Measurements from ENCODE around the gene TEX9. TPM values are rescaled to one million over a fixed set of nuclear protein-coding genes. Genes with fewer than 3 reads are reported as not detected.
A peak's percentile ranks its signal among the peaks of the same experiment; 100 is the strongest.
"Not testable (repeated sequence)": the region's sequence is repeated elsewhere in the genome, so short reads cannot be mapped to it uniquely, and the experiment has no call there.

The TEX9 gene
- 6.4 and 10.8 TPM in 2 replicates for total RNA-seq (2014; rRNA removed; shearing (Covaris generic))

DNA sequence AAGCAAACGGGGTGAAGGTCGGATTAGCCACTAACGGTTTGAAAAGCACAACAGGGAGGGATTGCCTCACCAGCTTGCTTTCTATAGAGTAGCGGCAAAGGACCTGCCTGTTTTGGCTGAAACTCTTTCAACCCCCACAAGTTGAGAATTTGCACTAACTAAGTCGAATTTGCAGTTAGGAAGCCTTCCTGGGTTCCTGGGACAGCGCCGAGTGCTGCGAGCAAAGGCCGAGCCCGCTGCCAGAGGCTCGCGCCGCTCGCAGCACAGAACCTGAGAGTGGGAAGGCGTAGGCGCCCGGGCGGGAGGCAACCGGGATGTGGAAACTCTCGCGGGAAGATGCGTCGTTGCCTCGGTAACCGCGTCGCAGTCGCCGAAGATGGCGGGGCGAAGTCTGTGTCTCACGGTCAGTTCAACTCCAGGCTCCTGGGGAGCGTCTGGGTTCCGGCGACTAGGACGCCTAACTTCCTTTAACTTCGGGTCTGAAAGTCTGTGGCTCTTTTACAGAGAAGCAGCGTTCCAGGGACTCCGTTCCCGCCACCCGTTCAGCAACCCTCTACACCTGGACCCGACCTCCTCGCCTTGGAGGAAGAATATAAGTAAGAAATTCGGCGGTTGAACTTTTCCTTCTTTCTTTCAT lies at the start of gene TEX9:
Gene TEX9, plus strand, starts transcription at position 352 of the 637 bp plus-strand sequence. Its CDS starts 25 bp downstream, at position 377.
- peak; percentile 70 for DNase-seq (ENCODE audit: low spot score)
- in situ Hi-C loops (cut with HindIII; ENCODE audit: low sequenced_read_pairs): no loop called here

DNA sequence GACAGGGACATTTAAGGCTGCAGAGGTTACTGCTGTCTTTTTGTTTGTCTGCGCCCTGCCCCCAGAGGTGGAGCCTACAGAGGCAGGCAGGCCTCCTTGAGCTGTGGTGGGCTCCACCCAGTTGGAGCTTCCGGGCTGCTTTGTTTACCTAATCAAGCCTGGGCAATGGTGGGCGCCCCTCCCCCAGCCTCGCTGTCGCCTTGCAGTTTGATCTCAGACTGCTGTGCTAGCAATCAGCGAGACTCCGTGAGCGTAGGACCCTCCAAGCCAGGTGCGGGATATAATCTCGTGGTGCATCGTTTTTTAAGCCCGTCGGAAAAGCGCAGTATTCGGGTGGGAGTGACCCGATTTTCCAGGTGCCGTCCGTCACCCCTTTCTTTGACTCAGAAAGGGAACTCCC lies 48.7 kb upstream of the TEX9 start:
- in situ Hi-C loops (cut with HindIII; ENCODE audit: low sequenced_read_pairs); DNase-seq (ENCODE audit: low spot score): not testable (repeated sequence)

DNA sequence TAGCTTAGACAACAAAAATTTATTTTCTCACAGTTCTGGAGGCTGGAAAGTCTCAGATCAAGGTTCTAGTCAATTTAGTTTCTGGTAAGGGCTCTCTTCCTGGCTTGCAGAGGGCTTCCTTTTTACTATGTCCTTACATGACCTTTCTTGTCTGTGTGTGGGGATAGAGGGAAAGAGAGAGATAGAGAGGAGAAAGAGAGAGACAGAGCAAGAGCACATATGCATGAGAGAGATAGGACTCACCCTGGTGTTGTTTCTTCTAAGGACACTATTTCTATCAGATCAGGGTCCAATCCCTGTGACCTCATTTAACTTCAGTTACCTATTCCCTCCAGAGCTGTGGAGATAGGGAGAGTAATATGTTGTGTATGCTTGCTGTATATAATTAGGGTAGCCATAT lies 44.9 kb upstream of the TEX9 start:
- in situ Hi-C loops (cut with HindIII; ENCODE audit: low sequenced_read_pairs): no loop called here
- no peak for DNase-seq (ENCODE audit: low spot score)

DNA sequence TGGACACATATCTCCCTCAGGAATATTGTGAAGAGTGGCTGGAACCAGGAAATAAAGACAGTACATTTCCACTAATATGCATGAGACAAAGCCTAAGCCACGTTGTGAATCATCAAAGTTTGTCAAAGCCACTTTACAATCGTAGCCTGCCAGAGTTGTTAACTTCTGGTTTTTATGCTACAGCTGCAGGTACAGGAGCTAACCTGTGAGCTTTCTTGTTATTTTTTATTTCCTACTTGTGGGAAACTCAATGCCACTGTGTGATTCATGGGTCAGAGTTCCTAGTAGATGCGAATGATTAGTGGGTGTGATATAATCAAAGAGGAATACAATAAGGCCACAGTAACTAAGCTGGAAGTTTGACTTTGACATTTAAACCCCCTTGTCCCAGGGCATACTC lies 44.4 kb upstream of the TEX9 start:
- DNase-seq (ENCODE audit: low spot score): no peak
- in situ Hi-C loops (cut with HindIII; ENCODE audit: low sequenced_read_pairs): no loop called here

DNA sequence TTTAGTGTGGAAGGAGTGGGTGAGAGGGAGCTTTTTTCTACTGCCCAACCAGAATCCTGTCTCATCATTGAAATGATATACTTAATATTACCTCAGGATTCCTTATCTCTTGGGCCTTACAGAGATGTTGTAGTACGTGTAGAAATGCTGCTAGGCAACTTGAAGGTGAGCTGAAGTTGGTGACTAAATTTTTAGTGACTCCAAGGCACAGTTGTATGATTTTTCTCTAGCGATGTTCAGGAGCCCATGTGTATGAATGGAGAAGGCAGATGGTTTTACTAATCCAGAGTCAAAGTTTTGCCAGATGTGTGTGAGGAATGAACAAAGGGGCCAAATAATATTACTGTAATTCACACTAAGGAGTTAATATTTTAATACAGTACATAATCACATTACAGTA lies 42.8 kb upstream of the TEX9 start:
- no peak for DNase-seq (ENCODE audit: low spot score)
- in situ Hi-C loops (cut with HindIII; ENCODE audit: low sequenced_read_pairs): no loop called here

DNA sequence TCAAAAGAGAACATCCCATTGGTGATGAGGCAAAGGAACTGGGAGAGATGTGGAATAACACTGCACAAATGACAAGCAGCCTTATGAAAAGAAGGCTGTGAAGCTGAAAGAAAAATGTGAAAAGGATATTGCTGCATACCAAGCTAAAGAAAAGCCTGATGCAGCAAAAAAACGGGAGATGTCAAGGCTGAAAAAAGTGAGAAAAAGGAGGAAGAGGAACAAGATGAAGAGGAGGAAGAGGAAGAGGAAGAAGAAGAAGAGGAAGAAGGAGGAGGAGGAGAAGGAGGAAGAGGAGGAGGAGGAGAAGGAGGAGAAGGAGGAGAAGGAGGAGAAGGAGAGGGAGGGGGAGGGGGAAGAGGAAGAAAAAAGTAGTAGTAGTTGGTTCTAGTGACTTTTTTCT lies 41.8 kb upstream of the TEX9 start:
- in situ Hi-C loops (cut with HindIII; ENCODE audit: low sequenced_read_pairs): no loop called here
- DNase-seq (ENCODE audit: low spot score): no peak

DNA sequence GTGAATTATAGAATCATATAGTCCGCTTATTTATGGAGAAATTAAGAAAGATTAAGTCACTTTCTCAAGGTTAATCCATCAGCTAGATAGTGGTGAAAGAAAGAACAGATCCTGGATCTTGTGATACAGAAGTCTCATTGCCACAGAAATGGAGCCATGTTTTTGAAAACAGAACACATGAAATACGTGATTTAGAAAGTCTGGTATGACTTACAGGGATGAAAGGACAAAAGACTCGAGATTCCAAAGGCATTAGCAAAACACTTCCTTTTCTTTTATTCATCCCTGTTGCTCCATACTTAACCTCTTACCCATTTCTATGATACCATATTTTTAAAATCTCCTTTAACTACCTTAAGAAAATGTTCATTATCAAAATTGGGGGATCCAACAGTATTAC lies 40.0 kb upstream of the TEX9 start:
- DNase-seq (ENCODE audit: low spot score): no peak
- in situ Hi-C loops (cut with HindIII; ENCODE audit: low sequenced_read_pairs): no loop called here

DNA sequence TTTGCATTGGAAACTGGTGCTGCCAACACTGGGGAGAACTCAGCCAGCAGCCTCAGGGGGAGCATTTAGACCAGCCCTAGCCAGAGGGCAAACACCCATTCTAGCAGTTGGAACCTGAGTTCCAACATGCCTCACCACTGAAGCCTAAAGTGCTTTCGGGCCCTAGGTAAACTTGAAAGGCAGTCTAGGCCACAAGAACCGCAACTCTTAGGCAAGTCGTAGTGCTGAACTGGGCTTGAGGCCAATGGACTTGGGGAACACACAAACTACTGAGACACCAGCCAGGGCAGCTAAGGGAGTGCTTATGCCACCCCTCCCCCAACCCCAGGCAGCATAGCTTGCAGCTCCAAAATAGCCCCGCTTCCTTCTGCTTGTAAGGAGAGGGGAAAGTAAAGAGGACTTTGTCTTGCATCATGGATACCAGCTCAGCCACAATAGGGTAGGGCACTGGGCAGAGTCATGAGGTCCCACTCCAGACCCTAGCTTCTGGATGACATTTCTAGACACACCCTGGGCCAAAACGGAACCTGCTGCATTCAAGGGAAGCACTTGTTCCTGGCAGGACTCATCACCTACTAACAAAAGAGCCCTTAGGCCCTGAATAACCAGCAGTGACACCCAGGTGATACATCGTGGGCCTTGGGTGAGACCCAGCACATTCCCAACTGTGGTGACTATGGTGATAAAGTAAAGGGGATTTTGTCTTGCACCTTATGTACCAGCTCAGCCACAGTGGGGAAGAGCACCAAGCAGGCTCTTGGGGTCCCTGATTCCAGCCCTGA lies 37.3 kb upstream of the TEX9 start:
- DNase-seq (ENCODE audit: low spot score): no peak
- in situ Hi-C loops (cut with HindIII; ENCODE audit: low sequenced_read_pairs): no loop called here

DNA sequence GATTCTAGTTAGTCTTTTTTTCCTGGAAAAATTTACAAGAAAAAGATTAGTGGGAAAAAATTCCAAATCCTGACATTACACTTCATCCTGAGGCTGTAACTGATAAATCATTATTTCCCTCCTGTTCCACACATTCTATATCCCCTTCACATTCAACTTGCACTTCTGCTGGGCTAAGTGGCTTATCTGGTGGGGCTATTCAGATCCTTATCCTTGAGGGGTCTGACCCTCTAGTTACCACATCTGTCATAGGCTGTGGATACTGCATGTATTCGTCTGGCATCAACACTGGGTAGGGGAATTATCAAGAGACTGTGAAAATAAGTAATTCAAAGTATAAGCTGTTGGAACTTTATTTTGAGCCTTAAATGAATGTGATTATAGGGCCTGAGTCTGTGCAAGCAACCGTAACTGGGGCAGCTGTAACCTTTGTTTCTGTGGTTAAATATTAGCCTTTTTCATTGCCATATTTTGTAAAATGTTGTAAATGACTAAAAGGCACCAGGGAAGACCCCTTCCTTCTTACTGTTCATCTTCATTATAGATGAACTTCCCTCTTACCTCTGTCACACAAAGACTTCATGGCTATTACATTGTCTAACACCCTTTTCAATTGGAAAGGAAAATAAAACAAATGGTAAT lies 28.0 kb upstream of the TEX9 start:
- no peak for DNase-seq (ENCODE audit: low spot score)
- in situ Hi-C loops (cut with HindIII; ENCODE audit: low sequenced_read_pairs): no loop called here

DNA sequence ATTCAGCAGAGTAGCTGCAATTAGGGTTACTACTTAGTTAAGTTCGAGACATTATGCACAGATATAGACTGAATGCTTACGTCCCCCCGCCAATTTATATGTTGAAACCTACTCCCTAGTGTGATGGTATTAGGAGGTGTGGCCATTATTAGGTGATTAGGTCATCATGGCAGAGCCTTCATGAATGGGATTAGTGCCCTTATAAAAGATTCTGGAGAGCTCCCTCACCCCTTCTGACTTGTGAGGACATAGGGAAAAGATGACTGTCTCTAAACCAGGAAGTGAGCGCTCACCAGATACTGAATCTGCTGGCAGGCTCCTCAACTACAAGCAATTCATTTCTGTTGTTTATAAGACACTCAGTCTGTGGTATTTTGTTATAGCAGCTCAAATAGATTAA lies 25.6 kb upstream of the TEX9 start:
- DNase-seq (ENCODE audit: low spot score): no peak
- in situ Hi-C loops (cut with HindIII; ENCODE audit: low sequenced_read_pairs): no loop called here

DNA sequence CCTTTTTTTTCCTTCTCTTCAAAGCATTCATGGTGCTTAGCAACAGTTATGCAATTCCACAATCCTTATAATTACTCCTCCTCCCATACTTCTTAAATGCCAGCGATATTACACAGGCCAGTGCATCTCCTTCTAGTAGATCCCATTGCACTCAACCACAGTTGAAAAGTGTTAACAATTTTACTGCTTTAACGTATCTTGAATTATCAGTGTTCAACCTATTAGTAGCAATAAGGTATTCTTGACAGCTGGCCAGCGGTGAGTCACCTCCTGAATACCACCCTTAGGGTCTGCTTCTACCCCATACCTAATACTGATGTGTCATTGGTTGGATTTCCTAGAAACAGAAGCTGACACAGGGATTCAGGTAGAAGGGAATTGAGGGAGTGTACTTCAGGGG lies 24.0 kb upstream of the TEX9 start:
- in situ Hi-C loops (cut with HindIII; ENCODE audit: low sequenced_read_pairs): no loop called here
- no peak for DNase-seq (ENCODE audit: low spot score)

DNA sequence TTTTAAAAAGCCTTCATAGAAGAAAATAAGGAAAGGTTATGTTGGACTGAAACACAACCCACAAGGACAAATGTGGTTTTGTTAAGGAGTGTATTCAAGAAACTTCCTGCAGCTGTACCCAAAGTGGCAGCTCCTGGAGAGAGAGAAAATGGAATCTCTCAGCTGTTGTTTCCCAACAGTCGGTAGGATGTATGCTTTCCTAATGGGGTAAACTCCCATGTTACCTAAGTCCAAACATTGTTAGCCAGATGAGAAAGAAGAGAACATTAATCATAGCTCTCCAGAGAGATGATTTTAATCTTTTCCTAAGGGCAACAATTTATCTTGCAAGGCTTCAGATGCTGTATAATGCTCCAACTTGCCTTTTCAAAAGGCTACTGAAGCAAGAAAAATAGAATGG lies 22.6 kb upstream of the TEX9 start:
- in situ Hi-C loops (cut with HindIII; ENCODE audit: low sequenced_read_pairs): no loop called here

DNA sequence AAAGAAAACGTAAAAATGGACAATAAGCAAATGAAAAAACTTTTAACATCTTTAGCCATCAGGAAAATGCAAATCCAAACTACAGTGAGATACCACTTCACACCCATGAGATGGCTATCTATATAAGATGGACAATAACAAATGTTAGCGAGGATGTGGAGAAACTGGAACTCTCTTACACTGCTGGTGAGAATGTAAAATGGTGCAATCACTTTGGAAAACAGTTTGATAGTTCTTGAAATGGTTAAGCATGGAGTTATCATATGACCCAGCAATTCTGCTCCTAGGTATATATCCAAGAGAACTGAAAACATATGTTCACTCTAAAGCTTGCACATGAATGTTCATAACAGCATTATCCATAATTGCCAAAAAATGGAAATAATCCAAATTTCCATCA lies 21.3 kb upstream of the TEX9 start:
- in situ Hi-C loops (cut with HindIII; ENCODE audit: low sequenced_read_pairs): no loop called here
- DNase-seq (ENCODE audit: low spot score): no peak

More for the DNA sequence above, 22.6 kb upstream of the TEX9 start:
- no peak for DNase-seq (ENCODE audit: low spot score)

DNA sequence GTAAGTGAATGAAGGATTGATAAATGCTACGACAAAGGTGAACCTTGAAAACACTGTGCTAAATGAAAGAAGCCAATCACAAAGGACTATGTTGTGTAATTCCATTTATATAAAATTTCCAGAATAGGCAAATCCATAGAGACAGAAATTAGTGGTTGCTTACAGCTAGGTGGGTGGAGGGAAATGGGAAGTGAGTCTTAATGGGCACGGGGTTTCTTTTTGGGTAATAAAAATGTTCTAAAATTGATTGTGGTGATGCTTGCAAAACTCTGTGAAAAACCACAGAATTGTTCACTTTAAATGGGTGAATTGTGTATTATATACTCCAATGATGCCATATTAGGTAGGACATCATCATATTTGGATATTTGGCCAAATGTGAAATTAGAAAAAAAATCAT lies 20.9 kb upstream of the TEX9 start:
- in situ Hi-C loops (cut with HindIII; ENCODE audit: low sequenced_read_pairs): no loop called here

DNA sequence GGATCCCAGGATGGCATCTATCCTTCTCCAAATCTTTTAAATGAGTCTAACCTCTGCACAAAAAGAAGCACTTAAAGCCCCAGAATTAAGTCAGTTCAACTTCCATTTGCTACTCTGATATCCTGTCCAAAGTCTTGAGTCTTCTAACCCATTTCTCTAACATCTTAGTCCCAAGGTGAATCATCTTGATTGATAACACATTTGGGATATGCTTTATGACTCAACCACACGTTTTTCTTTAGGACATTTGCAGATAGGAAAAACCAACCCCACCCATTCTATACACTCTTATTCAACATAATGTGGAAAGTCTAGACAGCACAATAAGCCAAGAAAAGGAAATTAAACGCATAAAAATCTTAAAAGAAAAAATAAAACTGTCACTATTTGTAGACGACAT lies 18.8 kb upstream of the TEX9 start:
- no peak for DNase-seq (ENCODE audit: low spot score)
- in situ Hi-C loops (cut with HindIII; ENCODE audit: low sequenced_read_pairs): no loop called here

More for the DNA sequence above, 20.9 kb upstream of the TEX9 start:
- DNase-seq (ENCODE audit: low spot score): no peak

DNA sequence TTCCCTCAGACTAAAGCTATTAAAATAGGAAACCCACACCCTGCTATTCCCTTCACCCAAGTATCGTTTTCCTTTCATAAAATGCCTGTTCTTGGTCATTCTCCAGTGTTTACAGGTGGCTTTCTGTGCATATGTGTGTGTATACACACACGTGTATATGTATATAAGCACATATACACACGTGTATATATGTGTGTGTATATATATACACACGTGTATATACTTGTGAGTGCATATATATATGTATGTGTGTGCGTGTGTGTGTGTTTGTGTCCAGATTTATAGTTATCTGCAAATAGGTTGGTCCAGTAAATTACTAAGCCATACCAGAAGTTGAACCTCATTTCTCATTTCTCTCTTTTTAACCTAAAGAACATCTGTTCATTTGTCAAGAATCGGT lies 15.7 kb upstream of the TEX9 start:
- in situ Hi-C loops (cut with HindIII; ENCODE audit: low sequenced_read_pairs): no loop called here

DNA sequence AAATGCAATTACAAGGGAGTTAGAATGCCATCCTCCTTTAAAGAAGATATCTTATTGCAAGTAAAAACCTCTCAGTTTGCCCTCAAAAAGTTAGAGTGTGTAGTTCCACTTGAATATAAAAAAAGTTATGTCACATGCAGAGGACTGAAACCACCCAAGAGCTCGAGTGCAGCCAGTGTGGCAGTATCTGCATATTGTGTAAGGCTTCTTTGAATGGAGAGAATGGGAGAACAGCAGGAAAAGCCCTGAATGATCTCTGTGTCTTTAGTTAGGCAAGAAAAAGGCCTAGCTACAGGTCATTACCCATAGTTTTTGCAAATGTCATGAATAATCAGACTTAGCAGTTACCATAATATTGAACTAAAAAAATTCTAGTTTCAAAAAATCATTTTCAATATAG lies 13.9 kb upstream of the TEX9 start:
- no peak for DNase-seq (ENCODE audit: low spot score)
- in situ Hi-C loops (cut with HindIII; ENCODE audit: low sequenced_read_pairs): no loop called here

More for the DNA sequence above, 15.7 kb upstream of the TEX9 start:
- no peak for DNase-seq (ENCODE audit: low spot score)

DNA sequence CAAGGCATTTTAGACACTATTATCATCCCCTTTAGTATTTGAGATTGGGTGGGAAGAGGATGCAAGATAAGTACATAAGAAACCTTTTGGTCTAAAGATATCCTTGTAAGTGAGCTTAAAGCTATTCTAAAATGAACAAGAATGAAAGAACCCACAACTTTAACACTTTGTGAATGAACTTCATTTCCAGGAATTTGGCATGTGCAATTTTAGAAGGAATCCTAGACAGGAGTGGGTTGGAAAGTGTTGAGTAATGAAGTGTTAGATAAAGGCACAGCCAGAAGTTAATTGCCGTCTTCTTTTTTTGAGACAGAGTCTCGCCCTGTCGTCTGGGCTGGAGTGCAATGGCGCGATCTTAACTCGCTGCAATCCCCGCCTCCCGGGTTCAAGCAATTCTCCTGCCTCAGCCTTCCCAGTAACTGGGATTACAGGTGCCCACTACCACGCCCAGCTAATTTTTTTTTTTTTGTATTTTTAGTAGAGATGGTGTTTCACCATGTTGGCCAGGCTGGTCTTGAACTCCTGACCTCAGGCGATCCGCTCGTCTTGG lies 13.2 kb upstream of the TEX9 start:
- no peak for DNase-seq (ENCODE audit: low spot score)
- in situ Hi-C loops (cut with HindIII; ENCODE audit: low sequenced_read_pairs): no loop called here

DNA sequence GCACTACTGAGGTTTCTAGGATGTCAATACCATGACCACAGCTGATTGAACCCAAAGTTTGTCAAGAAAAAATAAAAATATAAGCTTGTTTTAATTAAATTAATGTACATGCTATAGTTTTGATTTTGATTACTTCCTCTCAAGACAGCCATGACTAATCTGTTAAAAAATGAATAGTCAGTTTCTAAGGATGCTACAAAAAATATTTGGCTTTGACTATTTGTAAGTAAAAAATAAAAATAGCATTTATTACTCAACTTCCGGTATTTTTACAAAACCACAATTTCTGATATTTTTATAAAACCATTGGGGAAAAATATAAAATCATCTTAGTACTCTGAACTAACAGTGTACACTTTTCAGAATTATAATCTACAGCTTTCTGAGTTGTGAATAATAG lies 12.1 kb upstream of the TEX9 start:
- in situ Hi-C loops (cut with HindIII; ENCODE audit: low sequenced_read_pairs): no loop called here
- DNase-seq (ENCODE audit: low spot score): no peak

DNA sequence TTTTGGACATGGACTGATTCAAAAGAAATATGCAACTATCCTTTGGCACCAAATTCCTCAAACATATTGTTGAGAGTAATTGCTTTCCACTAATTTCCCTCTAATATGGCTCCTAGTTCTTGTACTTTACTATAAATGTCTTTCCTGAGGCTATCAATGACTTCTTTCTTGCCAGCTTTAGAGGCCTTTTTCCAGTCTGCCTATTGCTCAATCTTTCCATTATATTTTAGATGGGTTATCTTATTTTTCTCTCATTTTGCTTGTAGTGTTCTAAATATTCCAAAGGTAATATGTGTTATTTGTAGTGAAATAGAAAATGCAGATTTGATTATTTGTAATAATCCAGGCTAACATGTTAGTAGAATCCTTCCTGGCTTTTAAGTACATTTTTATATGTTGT lies 11.5 kb upstream of the TEX9 start:
- no peak for DNase-seq (ENCODE audit: low spot score)
- in situ Hi-C loops (cut with HindIII; ENCODE audit: low sequenced_read_pairs): no loop called here
